Stimulated activated CD8-positive, alpha-beta memory T cell treated with anti-CD3 and anti-CD28 coated beads, Interleukin-12 subunit alpha, Interleukin-12 subunit beta, amount 100 ng/mL, for 1 hour (primary cell): ENCODE results near the gene CHN2.

Experiments
- DNase-seq: peaks from one replicate; pipeline ENCODE4 v3.0.0-alpha.2; 2020; ENCODE audit warnings: low read depth

The CHN2 gene

GRCh38 chr7:29228289-29229011, 33.9 kb downstream of the CHN2 start:
- DNase-seq = no peak

GRCh38 chr7:29229066-29229465, 34.5 kb downstream of the CHN2 start:
- DNase-seq = no peak

GRCh38 chr7:29229946-29230345, 35.4 kb downstream of the CHN2 start:
- DNase-seq = no peak

- DNase-seq = no peak
Observed at GRCh38 chr7:29230871-29231345, 36.3 kb downstream of the CHN2 start.

- DNase-seq = no peak
Observed at GRCh38 chr7:29231671-29232232, 37.2 kb downstream of the CHN2 start.

GRCh38 chr7:29234438-29234837, 39.9 kb downstream of the CHN2 start:
- no peak for DNase-seq

GRCh38 chr7:29236071-29236580, 41.6 kb downstream of the CHN2 start:
- DNase-seq = no peak

GRCh38 chr7:29236649-29237048, 42.1 kb downstream of the CHN2 start:
- no peak for DNase-seq

GRCh38 chr7:29237489-29237888, 42.9 kb downstream of the CHN2 start:
- DNase-seq = no peak

- no peak for DNase-seq
Observed at GRCh38 chr7:29239638-29240037, 45.1 kb downstream of the CHN2 start.

GRCh38 chr7:29242265-29242664, 47.7 kb downstream of the CHN2 start:
- no peak for DNase-seq

- DNase-seq = no peak
Observed at GRCh38 chr7:29243910-29244655, 49.5 kb downstream of the CHN2 start.

GRCh38 chr7:29247224-29247962, 52.8 kb downstream of the CHN2 start:
- no peak for DNase-seq

GRCh38 chr7:29247963-29248236, 53.3 kb downstream of the CHN2 start:
- no peak for DNase-seq

- no peak for DNase-seq
Observed at GRCh38 chr7:29248713-29249382, 54.3 kb downstream of the CHN2 start.

GRCh38 chr7:29249383-29249750, 54.8 kb downstream of the CHN2 start:
- no peak for DNase-seq

- no peak for DNase-seq
Observed at GRCh38 chr7:29249860-29250259, 55.3 kb downstream of the CHN2 start.

- no peak for DNase-seq
Observed at GRCh38 chr7:29253225-29253624, 58.6 kb downstream of the CHN2 start.

GRCh38 chr7:29254591-29254990, 60.0 kb downstream of the CHN2 start:
- DNase-seq = no peak

GRCh38 chr7:29255199-29255878, 60.8 kb downstream of the CHN2 start:
- DNase-seq = no peak

- no peak for DNase-seq
Observed at GRCh38 chr7:29255906-29256692, 61.5 kb downstream of the CHN2 start.
